H1 (cell line): ENCODE results near the gene HOXD4. TPM values are rescaled to one million over a fixed set of nuclear protein-coding genes. Genes with fewer than 3 reads are reported as not detected.

Source experiments
- CTCF ChIA-PET: fragments of 300-600 bp; sonication (Branson Sonifier 250); formaldehyde crosslinking; loops from one replicate; lab custom pipeline; 2021; ENCODE audit not compliant: partially characterized antibody; lab: Charles Lee
- POLR2A ChIA-PET: fragments of 300-600 bp; sonication (Branson Sonifier 250); formaldehyde crosslinking; loops from one replicate; lab custom pipeline; 2021; ENCODE audit warnings: inconsistent platforms; ENCODE audit not compliant: partially characterized antibody; lab: Charles Lee
- DNase-seq, 2 experiments: peaks; one replicate each; pipeline versions ENCODE4 v3.0.0 to v3.0.0-alpha.2; 2010 to 2022; ENCODE audit warnings: low spot score in 2 of 2, low read depth in 1 of 2, mixed read lengths in 1 of 2
- FAIRE-seq: peaks from 2 replicates; lab custom pipeline; 2011; peaks lifted over from hg19 to GRCh38; lab: Jason Lieb, UNC
- H2AFZ ChIP-seq: 2 replicates; pipeline ENCODE4 v1.8.1; 2012; ENCODE audit warnings: low read length, inconsistent platforms
- H2AK5ac ChIP-seq: 2 replicates; pipeline ENCODE4 v1.6.1; 2013; ENCODE audit warnings: low read depth, low read length
- H2BK120ac ChIP-seq: replicated peaks from 2 replicates; pipeline ENCODE3; 2013; ENCODE audit warnings: low read depth, low read length, inconsistent platforms
- H2BK12ac ChIP-seq: 2 replicates; pipeline ENCODE4 v1.6.1; 2013; ENCODE audit warnings: low read depth, low read length
- H2BK15ac ChIP-seq: 2 replicates; pipeline ENCODE4 v1.6.1; 2013; ENCODE audit warnings: low read length
- H2BK20ac ChIP-seq: 2 replicates; pipeline ENCODE4 v1.6.1; 2013; ENCODE audit warnings: low read length
- H2BK5ac ChIP-seq: 2 replicates; pipeline ENCODE4 v1.6.1; 2013; ENCODE audit warnings: low read depth, low read length
- H3K14ac ChIP-seq: 2 replicates; pipeline ENCODE4 v1.6.1; 2013; ENCODE audit warnings: inconsistent platforms; ENCODE audit not compliant: insufficient read length
- H3K18ac ChIP-seq: 2 replicates; pipeline ENCODE4 v1.6.1; 2013; ENCODE audit warnings: low read length; ENCODE audit errors: extremely low read depth
- H3K23ac ChIP-seq: 2 replicates; pipeline ENCODE4 v1.6.1; 2013; ENCODE audit warnings: inconsistent platforms; ENCODE audit not compliant: insufficient read length
- H3K23me2 ChIP-seq: 2 replicates; pipeline ENCODE4 v1.6.1; 2013; ENCODE audit warnings: low read depth, low read length
- H3K27ac ChIP-seq: 2 replicates; pipeline ENCODE4 v1.6.1; 2011; ENCODE audit warnings: low read depth, low read length, inconsistent platforms
- H3K27me3 ChIP-seq, 4 experiments: replicated peaks in 1 of 4; 1 replicate in 1 of 4; 2 replicates in 3 of 4; pipeline versions ENCODE4 v1.6.1 to v1.8.1; 2011 to 2013; ENCODE audit warnings: low read length in 3 of 4, mild to moderate bottlenecking in 3 of 4, inconsistent platforms in 2 of 4, mixed read lengths in 2 of 4, moderate library complexity in 1 of 4; ENCODE audit not compliant: control insufficient read depth in 3 of 4, insufficient read depth in 3 of 4; ENCODE audit errors: extremely low read depth in 1 of 4
- H3K36me3 ChIP-seq, 4 experiments: 2 replicates each; pipeline versions ENCODE4 v1.6.1 to v1.8.1; 2011 to 2013; ENCODE audit warnings: mild to moderate bottlenecking in 4 of 4, low read length in 3 of 4, moderate library complexity in 2 of 4, control low read depth in 1 of 4, inconsistent platforms in 1 of 4; ENCODE audit not compliant: insufficient read depth in 4 of 4, control insufficient read depth in 2 of 4
- H3K4ac ChIP-seq: replicated peaks from 2 replicates; pipeline ENCODE3; 2013; ENCODE audit warnings: low read length, low read depth, mixed read lengths, inconsistent platforms; ENCODE audit not compliant: insufficient read length
- H3K4me1 ChIP-seq, 4 experiments: replicated peaks in 1 of 4; 1 replicate in 1 of 4; 2 replicates in 3 of 4; pipeline versions ENCODE4 v1.6.1 to v1.8.1; 2011 to 2013; ENCODE audit warnings: low read length in 3 of 4, inconsistent platforms in 2 of 4, mixed read lengths in 1 of 4; ENCODE audit not compliant: insufficient read depth in 4 of 4, control insufficient read depth in 3 of 4
- H3K4me2 ChIP-seq, 2 experiments: 2 replicates each; pipeline versions ENCODE4 v1.6.1 to v1.8.1; 2011 to 2013; ENCODE audit warnings: low read depth in 2 of 2, low read length in 2 of 2, control low read depth in 1 of 2, inconsistent platforms in 1 of 2, mild to moderate bottlenecking in 1 of 2; ENCODE audit not compliant: insufficient read depth in 1 of 2
- H3K4me3 ChIP-seq, 4 experiments: fragments of 200-600, 300-600 bp in 1 of 4; sonication (generic), shearing (Covaris generic), sonication (Bioruptor Twin) in 1 of 4; 2 replicates each; pipeline versions ENCODE4 v1.5.1 to v1.8.1; 2011 to 2016; ENCODE audit warnings: low read length in 4 of 4, low read depth in 3 of 4, control low read depth in 2 of 4, inconsistent platforms in 2 of 4, mild to moderate bottlenecking in 2 of 4, mixed read lengths in 1 of 4, moderate library complexity in 1 of 4; ENCODE audit not compliant: insufficient read depth in 2 of 4; ENCODE audit errors: extremely low read depth in 1 of 4
- H3K56ac ChIP-seq: replicated peaks from 2 replicates; pipeline ENCODE3; 2013; ENCODE audit warnings: low read depth, mild to moderate bottlenecking, mixed read lengths, low read length, inconsistent platforms; ENCODE audit not compliant: insufficient read length
- H3K79me1 ChIP-seq: 2 replicates; pipeline ENCODE4 v1.6.1; 2013; ENCODE audit warnings: low read depth, low read length, control low read depth
- H3K79me2 ChIP-seq, 2 experiments: 2 replicates each; pipeline versions ENCODE4 v1.6.1 to v1.8.1; 2012 to 2013; ENCODE audit warnings: low read length in 2 of 2, mild to moderate bottlenecking in 2 of 2, inconsistent platforms in 1 of 2; ENCODE audit not compliant: insufficient read depth in 2 of 2, control insufficient read depth in 1 of 2
- H3K9ac ChIP-seq, 4 experiments: replicated peaks in 1 of 4; 1 replicate in 1 of 4; 2 replicates in 3 of 4; pipeline versions ENCODE4 v1.6.1 to v1.8.1; 2011 to 2013; ENCODE audit warnings: low read depth in 3 of 4, low read length in 3 of 4, control low read depth in 2 of 4, mild to moderate bottlenecking in 2 of 4, moderate library complexity in 2 of 4, inconsistent platforms in 1 of 4; ENCODE audit errors: extremely low read depth in 1 of 4
- H3K9me3 ChIP-seq, 2 experiments: 2 replicates each; pipeline versions ENCODE4 v1.6.1 to v1.8.1; 2012 to 2013; ENCODE audit warnings: mild to moderate bottlenecking in 2 of 2, moderate library complexity in 2 of 2, control low read depth in 1 of 2, inconsistent platforms in 1 of 2, low read depth in 1 of 2, low read length in 1 of 2, mixed read lengths in 1 of 2; ENCODE audit not compliant: insufficient read depth in 2 of 2
- H4K20me1 ChIP-seq, 2 experiments: replicated peaks in 1 of 2; 2 replicates each; pipeline versions ENCODE3 to v1.8.1; 2011 to 2013; ENCODE audit warnings: inconsistent platforms in 2 of 2, low read length in 2 of 2, mild to moderate bottlenecking in 1 of 2; ENCODE audit not compliant: insufficient read depth in 2 of 2, control insufficient read depth in 1 of 2
- H4K5ac ChIP-seq: 2 replicates; pipeline ENCODE4 v1.6.1; 2013; ENCODE audit warnings: low read length, low read depth, mixed read lengths, inconsistent platforms; ENCODE audit not compliant: insufficient read length
- H4K8ac ChIP-seq: 2 replicates; pipeline ENCODE4 v1.8.0; 2013; ENCODE audit warnings: mild to moderate bottlenecking, moderate library complexity, low read length, inconsistent platforms; ENCODE audit not compliant: insufficient read depth; ENCODE audit errors: extremely low read depth
- H4K91ac ChIP-seq: replicated peaks from 2 replicates; pipeline ENCODE3; 2013; ENCODE audit warnings: low read length, mixed read lengths, inconsistent platforms; ENCODE audit not compliant: insufficient read length
- CBX8 ChIP-seq: fragments of 300-800, 300-1000 bp; sonication (generic); IDR thresholded peaks from 2 replicates; pipeline ENCODE4 v1.7.1; 2016; ENCODE audit warnings: low read depth, low read length, borderline replicate concordance
- CTBP2 ChIP-seq: IDR thresholded peaks from 2 replicates; pipeline ENCODE4 v1.7.0; 2011; ENCODE audit warnings: borderline replicate concordance, mild to moderate bottlenecking, moderate library complexity, mixed read lengths, low read length; ENCODE audit not compliant: insufficient read depth, insufficient read length
- HDAC2 ChIP-seq, 2 experiments: fragments of 300-600 bp in 1 of 2; sonication (generic) in 1 of 2; IDR thresholded peaks; 2 replicates each; pipeline ENCODE4 v1.6.1; 2011 to 2012; ENCODE audit warnings: low read depth in 2 of 2, low read length in 2 of 2, mild to moderate bottlenecking in 2 of 2, moderate library complexity in 2 of 2, borderline replicate concordance in 1 of 2, inconsistent platforms in 1 of 2
- RNF2 ChIP-seq: fragments of 200-900, 300-1000 bp; sonication (generic); IDR thresholded peaks from 2 replicates; pipeline ENCODE4 v1.7.1; 2016; ENCODE audit warnings: borderline replicate concordance, low read depth, mild to moderate bottlenecking, antibody characterized with exemption, low read length; ENCODE audit not compliant: poor library complexity, severe bottlenecking; ENCODE audit errors: missing control alignments
- SIN3A ChIP-seq, 2 experiments: IDR thresholded peaks in 1 of 2; conservative IDR thresholded peaks in 1 of 2; 2 replicates each; pipeline ENCODE4 v1.6.1; 2011 to 2012; ENCODE audit warnings: low read length in 2 of 2, improper control_type of control experiment in 1 of 2, low read depth in 1 of 2, mild to moderate bottlenecking in 1 of 2
- SP4 ChIP-seq: IDR thresholded peaks from 2 replicates; pipeline ENCODE4 v1.6.1; 2012; ENCODE audit warnings: low read length, inconsistent platforms
- SUZ12 ChIP-seq: fragments of 200-600 bp; sonication (generic); IDR thresholded peaks from 2 replicates; pipeline ENCODE4 v1.6.1; 2012; ENCODE audit warnings: mild to moderate bottlenecking, inconsistent platforms, low read length, moderate library complexity, mixed read lengths
- WGBS, 2 experiments: shearing (Covaris generic) in 1 of 2; methylation state at CpG; one replicate each; pipeline versions ENCODE4 v1.1.6 to v1.1.7; 2013 to 2015; ENCODE audit warnings: low lambda C conversion rate in 2 of 2, mixed read lengths in 2 of 2, inconsistent platforms in 1 of 2, low coverage in 1 of 2, missing lambda C conversion rate in 1 of 2; ENCODE audit not compliant: insufficient replicate concordance in 2 of 2, insufficient coverage in 1 of 2, insufficient read length in 1 of 2; ENCODE audit errors: extremely low coverage in 1 of 2, missing lambda C conversion rate in 1 of 2; 5-methylcytosine and 5-hydroxymethylcytosine counted together
- polyA plus RNA-seq, 7 experiments: library from polyadenylated mRNA; depleted of rRNA in 3 of 7; stranded (reverse) in 5 of 7; unstranded in 2 of 7; fragments of >200 nt in 5 of 7; fragments of 200-250 nt in 2 of 7; gene quantifications; 1 replicate in 5 of 7; 2 replicates in 1 of 7; 4 replicates in 1 of 7; pipeline versions ENCODE4 v1.2.1 to v1.2.3, GENCODE V29; 2011 to 2013; ENCODE audit warnings: missing spikeins in 2 of 7, mixed read lengths in 2 of 7
- total RNA-seq: library from RNA; stranded (reverse); fragmentation: NEBNext Ultra II Directional; extraction: Animal tissue kit (Norgen Biotek cat#: 25700); gene quantifications from 2 replicates; pipeline ENCODE4 v1.2.1, GENCODE V29; 2021

HOXD4 gene
- total and polyA plus RNA-seq, 2 of the 8 experiments (the other 6 are each of a cell fraction or from before 2014, with no cell fraction given), result not detected

DNA sequence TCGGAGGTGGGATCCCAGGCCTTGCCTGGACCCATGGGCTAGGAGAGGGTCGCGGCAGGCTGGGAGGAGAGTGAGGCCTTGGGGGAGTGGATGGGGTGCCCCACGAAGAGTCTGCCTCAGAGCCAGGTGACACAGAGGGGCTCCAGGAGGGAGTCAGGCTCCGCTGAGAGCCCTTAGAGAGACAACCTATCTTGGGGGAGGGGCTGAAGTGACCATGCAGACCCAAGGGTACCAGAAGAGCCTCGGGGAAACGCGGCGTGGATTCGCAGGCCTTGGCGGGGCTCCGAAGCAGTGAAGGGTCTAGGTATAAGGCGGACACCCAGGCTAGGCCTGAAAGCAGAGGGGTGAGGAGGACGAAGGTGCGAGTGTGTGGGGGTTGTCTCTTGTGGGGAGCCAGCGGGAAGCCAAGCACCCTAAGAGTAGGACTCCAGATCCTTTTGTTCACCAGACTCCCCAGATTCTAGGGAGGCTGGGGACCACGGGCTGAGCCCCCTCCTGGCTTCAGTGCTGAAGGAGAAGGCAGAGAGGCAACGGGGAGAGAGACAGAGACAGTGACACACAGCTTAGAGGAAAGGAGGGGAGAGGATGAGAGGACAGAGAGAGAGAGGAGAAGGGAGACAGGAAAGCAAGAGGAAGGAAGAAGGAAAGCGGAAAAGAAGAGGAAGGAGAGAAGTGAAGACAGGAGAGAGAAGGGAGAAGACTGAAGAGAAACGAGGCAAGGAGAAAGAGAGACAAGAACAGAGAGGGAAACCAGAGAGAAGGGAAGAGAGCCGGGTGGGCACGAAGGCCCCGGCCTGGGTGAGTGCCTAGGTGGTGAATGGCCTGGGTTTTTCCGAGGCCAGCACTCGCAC is 45.4 kb upstream of the HOXD4 start:
- H2BK120ac ChIP-seq, result no peak overlapping the region
- peak overlapping the region; percentile 94; the same call in 1 of the 2 replicates for H2BK12ac ChIP-seq
- 0 out of 2 replicates have a peak, but pooled peaks cover 2% of the 10 kb centered on the region for H3K23me2 ChIP-seq
- no peak overlapping the region for H3K23ac ChIP-seq
- no peak overlapping the region for H3K27ac ChIP-seq
- H2BK20ac ChIP-seq, result peak overlapping the region; percentile 93
- TF ChIP-seq SIN3A (conservative IDR thresholded peaks at IDR 0.05 in 1 of 2, IDR thresholded peaks at IDR 0.05 in 1 of 2; ENCODE audit: low read depth in 1 of 2, low read length in 2 of 2) (no peak), CTBP2 (peak; percentile 40), RNF2 (peak; percentile 41), HDAC2 (IDR thresholded peaks at IDR 0.05; ENCODE audit: borderline replicate concordance in 1 of 2, low read depth in 2 of 2, low read length in 2 of 2) (no peak), SUZ12 (peak; percentile 68; the same call in 1 of the 2 replicates), SP4 (no peak), CBX8 (peak; percentile 70; the same call in 1 of the 2 replicates)
- H2BK15ac ChIP-seq, result peak overlapping the region; percentile 88; the same call in 1 of the 2 replicates
- peak in 1 of 2 experiments; percentile 62 for DNase-seq
- no peak overlapping the region for H4K8ac ChIP-seq
- peak overlapping the region in 1 of 4 experiments; percentile 50; a peak in 3 of 8 replicates for H3K4me3 ChIP-seq
- peaks cover 0 to 21% (median 10%) of the 10 kb centered on the region in 4 experiments; a peak in 5 of 7 replicates for H3K4me1 ChIP-seq
- POLR2A ChIA-PET, result interaction anchor here (1.1 to 2.5 kb wide), 2 partner anchors 9 to 12 kb away, joined by 4 to 12 read pairs; no protein-coding TSS in a partner anchor
- H2BK5ac ChIP-seq, result no peak overlapping the region
- H3K9ac ChIP-seq, result no peak overlapping the region
- no peak overlapping the region for H3K56ac ChIP-seq
- H3K27me3 ChIP-seq, result peaks cover 98 to 99% (median 99%) of the 10 kb centered on the region in 4 experiments
- H3K18ac ChIP-seq, result no peak overlapping the region; the same call in 1 of the 2 replicates
- no peaks in the 10 kb centered on the region for H3K79me2 ChIP-seq
- no peak overlapping the region for H3K14ac ChIP-seq
- 8% methylated on average over 24 of the region's 25 CpGs; no CpG with 5 or more reads in 1 of the 2 experiments for WGBS, 2 experiments
- CTCF ChIA-PET, result interaction anchor here (0.6 to 4.6 kb wide), 8 partner anchors 8 to 1922 kb away, joined by 3 to 20 read pairs (median 6); no protein-coding TSS in a partner anchor
- no peaks in the 10 kb centered on the region for H3K9me3 ChIP-seq
- 0 out of 2 replicates have a peak overlapping the region, but pooled peaks have one; percentile 92 for H2AK5ac ChIP-seq
- no peak overlapping the region for H3K4ac ChIP-seq
- no peaks in the 10 kb centered on the region for H3K79me1 ChIP-seq
- H4K5ac ChIP-seq, result no peak overlapping the region
- H3K4me2 ChIP-seq, result peak overlapping the region; percentile 7 to 67; a peak in 3 of 4 replicates
- H4K91ac ChIP-seq, result peak overlapping the region; percentile 47
- peaks cover 0 to 4% (median 0%) of the 10 kb centered on the region in 4 experiments; a peak in 1 of 8 replicates for H3K36me3 ChIP-seq
- H4K20me1 ChIP-seq, result peaks cover 13 to 47% of the 10 kb centered on the region in 2 experiments
- FAIRE-seq, result no peak
- H2AFZ ChIP-seq, result no peak overlapping the region
